Stomach (tissue), 4 donors: ENCODE results near the gene PARP3.

ENCODE experiments used
- CTCF ChIP-seq, 7 experiments: fragments of 450-650 bp in 4 of 7; fragments of 200-600 bp in 3 of 7; sonication (generic) in 3 of 7; IDR thresholded peaks; one replicate each; pipeline ENCODE4 v1.5.1; 2016 to 2019; ENCODE audit warnings: antibody characterized with exemption in 7 of 7, control low read depth in 2 of 7, mild to moderate bottlenecking in 1 of 7
- EP300 ChIP-seq: sonication (generic); formaldehyde crosslinking; IDR thresholded peaks from one replicate; pipeline ENCODE4 v1.6.1; 2017; ENCODE audit warnings: antibody characterized with exemption
- POLR2A ChIP-seq, 4 donors: fragments of 450-650 bp; IDR thresholded peaks; one replicate each; pipeline ENCODE4 v1.6.1; 2016; ENCODE audit warnings: antibody characterized with exemption in 4 of 4, control low read depth in 2 of 4, mild to moderate bottlenecking in 1 of 4, moderate library complexity in 1 of 4
- POLR2AphosphoS5 ChIP-seq, 3 donors: sonication (generic); formaldehyde crosslinking; IDR thresholded peaks; one replicate each; pipeline ENCODE4 v1.6.1; 2016; ENCODE audit warnings: antibody characterized with exemption in 3 of 3

GRCh38 chr3:51941798-51942602, at the start of gene PARP3, which contains the start of gene RRP9:
- TF ChIP-seq CTCF (IDR thresholded peaks at IDR 0.05), result peak in 6 of 7 experiments; percentile 31 to 100 (median 99)
- peak; percentile 56 to 92 (median 82) for TF ChIP-seq POLR2AphosphoS5 (IDR thresholded peaks at IDR 0.05)
- peak in 1 of 4 donors; percentile 21 for TF ChIP-seq POLR2A (IDR thresholded peaks at IDR 0.05)
- TF ChIP-seq EP300, result no peak
